Activated naive CD4-positive, alpha-beta T cell treated with Interleukin-2 at 50 U/mL for 16 hours (primary cell): ENCODE data around the gene HOXB3.
"Not testable (repeated sequence)": the region's sequence is repeated elsewhere in the genome, so short reads cannot be mapped to it uniquely, and the experiment has no call there.

Source experiments
- DNase-seq: peaks from one replicate; pipeline ENCODE4 v3.0.0-alpha.2; 2020

HOXB3 gene

DNA sequence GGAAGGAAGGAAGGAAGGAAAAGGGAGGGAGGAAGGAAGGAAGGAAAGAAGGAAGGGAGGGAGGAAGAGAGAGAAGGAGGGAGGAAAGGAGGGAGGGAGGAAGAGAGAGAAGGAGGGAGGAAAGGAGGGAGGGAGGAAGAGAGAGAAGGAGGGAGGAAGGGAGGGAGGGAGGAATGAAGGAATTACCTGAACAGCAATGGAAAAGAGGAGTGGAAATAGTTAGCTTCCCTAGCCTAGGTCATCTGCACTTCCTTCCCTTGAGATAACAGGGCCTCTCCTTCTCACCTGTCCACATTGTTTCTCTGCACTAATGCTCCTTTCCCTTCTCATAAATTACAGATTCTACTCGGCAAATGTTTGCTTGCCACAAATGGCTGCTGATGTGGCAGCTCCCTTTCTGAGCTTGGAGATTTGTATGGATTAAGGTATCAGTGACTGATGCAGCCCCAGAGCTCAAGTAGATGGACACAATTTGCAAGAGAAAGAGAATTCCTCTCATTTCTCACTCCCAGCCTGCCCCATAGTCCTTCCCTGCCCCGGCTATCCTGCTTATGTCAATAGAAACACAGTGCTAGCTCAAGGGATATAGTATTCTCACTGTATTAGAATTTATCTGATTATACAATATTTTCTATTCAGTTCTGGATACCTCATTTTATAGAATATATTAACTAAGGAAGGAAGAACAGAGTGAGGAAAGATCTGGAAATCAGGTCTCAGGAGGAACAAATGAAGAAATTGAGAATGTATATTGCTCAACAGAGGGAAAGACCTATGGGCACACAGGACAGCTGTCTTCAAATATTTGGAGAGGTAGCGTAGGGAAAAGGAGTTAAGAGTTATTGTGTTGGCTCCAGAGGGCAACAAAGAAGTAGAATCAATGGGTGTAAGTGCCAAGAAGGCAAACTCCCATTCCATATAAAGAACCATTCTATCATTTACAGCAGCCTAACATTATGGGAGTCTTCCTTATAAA is 73.8 kb downstream of the HOXB3 start:
- no peak for DNase-seq

DNA sequence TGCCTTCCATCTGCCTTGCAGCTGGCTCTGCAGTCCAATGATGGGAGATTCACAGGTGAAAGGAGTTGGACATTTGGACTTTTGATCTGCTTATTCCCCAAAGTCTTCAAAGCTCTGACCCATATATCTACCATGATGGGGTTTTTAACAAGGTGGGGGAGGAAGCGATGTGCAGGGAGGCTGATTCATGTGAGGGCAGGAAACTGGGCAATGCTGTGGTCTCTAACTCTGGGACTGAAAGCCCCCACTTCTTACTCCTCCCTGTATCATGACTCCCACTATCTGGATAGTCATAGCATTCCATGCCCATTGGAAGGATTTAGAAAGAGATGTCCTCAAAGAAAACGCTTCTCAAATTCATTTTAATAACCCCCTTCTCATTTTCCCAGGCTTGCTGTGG is 75.6 kb downstream of the HOXB3 start:
- DNase-seq = no peak

DNA sequence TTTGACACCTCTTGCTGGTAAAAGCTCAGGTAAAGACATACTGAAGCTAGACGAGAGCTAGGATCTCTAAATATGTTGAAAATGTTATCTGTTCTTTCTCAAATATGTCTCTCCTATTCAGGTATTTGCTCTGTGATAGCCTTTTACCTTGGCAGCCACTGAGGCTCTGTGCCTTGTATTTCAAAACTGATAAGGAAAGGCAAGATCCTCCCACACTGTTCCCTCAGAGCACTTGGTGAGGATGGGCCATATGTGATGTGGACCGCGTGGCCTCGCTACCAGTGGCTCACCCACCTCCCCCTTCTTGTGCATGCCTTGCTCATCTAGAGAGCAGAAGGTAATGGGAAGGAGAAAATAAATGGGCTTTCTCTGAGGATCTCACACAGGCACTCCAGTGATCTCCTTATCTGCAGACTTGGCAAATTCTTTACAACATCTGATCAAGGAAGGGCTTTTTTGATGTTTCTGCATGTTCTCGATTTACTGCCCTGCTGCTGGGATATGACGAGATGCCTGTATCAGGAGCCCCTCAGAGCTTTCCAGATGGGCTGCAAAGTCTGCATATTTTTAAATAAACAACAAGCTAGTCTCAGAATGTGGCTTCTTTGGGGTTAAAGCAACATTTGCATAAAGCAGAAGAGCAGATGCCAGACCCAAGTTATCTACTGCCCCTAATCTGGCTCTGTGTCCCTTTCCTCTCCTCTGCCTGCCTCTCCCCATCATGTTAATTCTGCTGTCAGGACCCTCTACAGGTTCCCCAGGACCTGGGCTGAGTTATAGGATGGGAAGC is 76.2 kb downstream of the HOXB3 start:
- DNase-seq = no peak

DNA sequence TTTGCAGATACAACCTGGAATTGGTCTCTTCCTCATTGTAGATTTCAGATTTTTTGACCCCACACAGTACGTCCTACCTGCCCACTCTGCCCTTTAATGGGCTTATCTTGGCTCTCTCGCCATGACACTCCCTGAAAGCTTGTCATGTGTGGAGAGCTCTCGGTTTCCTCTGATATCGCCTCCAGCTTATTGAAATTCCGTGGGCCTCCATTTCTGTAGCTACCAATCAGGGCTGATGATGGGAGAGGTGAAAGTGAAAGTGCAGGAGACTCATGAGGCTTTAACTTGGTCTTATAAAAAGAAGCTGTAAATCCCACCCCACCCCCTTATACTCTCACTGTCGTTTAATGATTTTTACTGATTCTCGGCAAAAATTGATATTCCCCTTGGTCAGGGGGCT is 76.9 kb downstream of the HOXB3 start:
- DNase-seq = peak; percentile 16

DNA sequence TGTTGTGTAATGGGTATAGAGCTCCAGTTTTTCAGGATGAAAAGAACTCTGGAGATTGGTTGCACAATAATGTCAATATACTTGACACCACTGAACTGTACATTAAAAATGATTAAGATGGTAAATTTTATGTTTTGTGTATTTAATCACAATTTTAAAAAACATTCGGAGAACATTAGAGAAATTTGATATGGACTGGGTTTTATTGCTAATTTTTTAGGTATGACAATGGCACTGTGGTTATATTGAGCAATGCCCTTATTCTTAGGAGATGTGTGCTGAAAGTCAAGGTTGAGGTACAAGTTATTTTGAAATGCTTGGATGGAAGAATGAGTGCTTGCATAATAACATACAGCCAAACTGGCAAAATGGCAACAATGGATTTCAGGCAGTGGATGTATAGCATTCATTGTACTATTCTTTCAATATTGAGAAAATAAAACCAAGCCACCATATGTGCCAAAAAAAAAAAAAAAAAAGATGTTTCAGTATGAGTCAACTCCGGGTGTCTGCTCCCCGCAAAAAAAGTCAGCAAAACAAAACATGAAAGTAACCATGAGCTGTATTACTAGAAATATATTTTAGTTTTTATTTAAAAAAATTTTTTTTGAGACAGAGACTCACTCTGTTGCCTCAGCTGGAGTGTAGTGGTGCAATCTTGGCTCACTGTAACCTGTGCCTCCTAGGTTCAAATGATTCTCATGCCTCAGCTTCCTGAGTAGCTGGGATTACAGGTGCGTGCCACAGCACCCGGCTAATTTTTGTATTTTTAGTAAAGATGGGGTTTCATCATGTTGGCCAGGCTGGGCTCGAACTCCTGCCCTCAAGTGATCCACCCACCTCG is 79.1 kb downstream of the HOXB3 start:
- peak; percentile 44 for DNase-seq

DNA sequence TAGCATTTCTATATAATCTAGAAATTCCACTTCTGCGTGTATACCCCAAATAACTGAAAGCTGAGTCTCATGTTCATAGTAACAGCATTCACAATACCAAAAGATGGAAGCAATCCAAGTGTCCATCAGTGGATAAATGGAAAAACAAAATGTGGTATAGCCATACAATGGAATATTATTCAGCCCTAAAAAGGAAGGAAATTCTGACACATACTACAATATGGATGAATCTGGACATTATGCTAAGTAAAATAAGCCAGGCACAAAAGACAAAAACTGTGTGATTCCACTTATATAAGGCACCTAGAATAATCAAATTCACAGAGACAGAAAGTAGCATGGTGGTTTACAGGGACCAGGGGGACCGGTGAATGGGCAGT is 79.7 kb downstream of the HOXB3 start:
- DNase-seq = no peak

DNA sequence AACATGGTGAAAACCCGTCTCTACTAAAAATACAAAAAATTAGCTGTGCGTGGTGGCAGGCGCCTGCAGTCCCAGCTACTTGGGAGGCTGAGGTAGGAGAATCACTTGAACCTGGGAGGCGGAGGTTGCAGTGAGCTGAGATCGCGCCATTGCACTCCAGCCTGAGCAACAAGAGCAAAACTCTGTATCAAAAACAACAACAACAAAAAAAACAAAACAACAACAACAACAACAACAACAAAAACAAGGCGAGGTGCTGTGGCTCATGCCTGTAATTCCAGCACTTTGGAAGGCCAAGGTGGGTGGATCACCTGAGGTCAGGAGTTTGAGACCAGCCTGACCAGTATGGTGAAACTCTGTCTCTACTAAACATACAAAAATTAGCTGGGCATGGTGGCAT is 80.3 kb downstream of the HOXB3 start:
- not testable (repeated sequence) for DNase-seq

DNA sequence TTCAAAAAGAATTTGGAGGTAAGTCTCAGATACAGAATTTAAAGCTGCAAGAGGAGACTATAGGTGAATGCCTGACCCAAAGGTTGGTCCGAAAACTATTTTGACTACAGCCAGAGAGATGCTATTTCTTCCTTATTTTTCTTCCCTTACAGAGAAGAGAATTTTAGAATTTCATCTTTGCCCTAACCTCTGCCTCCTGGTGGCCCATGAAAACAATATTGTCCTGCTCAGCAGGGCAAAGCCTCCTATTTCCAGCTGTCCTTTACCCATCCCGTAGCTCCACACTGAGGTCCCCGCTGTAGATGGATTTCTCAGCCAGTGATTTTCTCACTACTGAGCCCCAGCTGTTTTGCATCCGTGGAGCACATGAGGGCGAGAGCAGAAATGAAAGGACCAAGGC is 83.8 kb downstream of the HOXB3 start:
- DNase-seq = no peak

DNA sequence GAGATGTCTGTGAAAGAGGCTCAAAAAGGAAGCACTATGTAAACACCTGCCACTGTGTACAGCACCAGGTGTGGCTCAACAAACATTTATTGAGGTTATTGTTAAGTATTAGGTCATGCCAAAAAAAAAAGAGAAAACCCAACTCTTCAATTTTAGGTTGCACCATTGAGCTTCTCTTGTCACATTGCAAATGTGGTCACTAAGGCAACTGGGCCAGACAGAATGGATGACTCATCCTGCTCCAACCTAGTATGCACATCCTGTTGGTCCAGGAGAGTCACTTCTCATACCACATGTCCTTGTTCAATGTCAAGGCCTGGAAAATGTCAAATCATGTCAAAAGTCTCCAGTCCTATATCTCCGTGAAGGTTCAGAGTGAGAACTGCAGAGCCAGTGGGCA is 84.3 kb downstream of the HOXB3 start:
- peak; percentile 41 for DNase-seq

DNA sequence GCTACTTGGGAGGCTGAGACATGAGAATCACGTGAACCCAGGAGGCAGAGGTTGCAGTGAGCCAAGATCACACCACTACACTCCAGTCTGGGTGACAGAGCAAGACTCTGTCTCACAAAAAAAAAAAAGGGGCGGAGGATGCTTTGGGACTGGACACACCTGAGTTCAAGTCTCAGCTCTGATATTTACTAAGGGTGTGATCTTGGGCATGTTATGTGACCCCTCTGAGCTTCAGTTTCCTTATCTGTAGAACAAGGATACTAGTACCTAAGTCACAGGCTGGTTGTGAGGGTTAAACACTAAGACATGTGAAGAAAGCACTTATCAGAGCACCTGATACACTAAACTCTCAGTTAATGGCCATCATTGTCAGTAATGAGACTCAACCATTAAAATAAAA is 85.1 kb downstream of the HOXB3 start:
- no peak for DNase-seq

DNA sequence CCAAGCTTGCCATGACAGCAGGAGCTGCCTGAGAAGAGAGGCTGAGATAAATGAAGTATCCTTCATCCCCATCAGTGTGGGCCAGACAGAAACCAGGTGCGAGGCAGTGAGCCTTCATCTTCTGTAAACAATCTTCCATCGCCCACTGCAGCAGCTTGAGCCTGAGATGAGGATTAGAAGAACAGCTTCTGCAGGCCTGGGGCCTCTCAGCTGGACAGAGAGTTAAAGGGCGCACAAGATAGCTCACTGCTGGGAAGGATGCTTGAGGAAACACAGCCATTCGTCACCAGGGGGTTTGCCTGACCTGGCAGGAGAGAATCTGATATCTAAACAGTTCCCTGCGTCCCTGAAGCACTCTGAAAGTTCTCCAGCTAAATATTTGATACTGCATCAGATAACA is 86.3 kb downstream of the HOXB3 start:
- no peak for DNase-seq

DNA sequence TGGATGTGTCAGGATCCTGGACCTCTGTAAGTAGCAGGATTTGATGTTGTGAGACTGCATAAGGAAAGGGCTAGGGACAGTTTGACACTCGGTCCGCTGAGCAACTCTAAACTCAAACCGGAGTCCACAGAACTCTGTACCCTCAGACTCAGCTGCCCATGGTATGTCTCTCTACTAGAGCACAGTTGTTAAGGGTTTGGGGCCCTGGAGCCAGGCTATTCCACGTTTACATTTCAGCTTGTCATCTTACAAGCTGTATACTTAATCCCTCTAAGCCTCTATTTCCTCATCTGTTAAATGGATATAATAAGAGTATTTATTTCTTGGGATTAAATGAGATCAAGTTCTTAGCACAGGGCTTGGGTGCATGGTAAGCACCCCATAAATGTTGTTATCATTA is 87.1 kb downstream of the HOXB3 start:
- DNase-seq = no peak

DNA sequence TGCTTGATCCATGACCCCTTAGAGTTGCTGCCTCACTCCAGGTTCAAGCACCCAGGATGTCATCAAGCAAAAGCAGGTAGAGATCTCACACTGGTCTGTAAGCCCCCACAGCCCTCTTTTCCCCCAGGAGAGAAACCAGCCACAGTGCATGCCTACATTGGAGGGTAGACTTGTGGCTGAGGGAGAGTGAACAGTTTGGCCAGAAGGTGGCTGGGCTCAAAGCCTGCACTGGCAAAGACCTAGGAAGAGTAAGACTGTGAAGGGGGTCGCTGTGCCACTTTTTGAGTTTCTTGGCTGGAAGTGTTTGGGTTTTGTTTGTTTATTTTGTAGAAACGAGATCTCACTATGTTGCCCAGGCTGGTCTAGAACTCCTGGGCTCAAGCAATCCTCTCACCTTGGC is 87.7 kb downstream of the HOXB3 start:
- no peak for DNase-seq

DNA sequence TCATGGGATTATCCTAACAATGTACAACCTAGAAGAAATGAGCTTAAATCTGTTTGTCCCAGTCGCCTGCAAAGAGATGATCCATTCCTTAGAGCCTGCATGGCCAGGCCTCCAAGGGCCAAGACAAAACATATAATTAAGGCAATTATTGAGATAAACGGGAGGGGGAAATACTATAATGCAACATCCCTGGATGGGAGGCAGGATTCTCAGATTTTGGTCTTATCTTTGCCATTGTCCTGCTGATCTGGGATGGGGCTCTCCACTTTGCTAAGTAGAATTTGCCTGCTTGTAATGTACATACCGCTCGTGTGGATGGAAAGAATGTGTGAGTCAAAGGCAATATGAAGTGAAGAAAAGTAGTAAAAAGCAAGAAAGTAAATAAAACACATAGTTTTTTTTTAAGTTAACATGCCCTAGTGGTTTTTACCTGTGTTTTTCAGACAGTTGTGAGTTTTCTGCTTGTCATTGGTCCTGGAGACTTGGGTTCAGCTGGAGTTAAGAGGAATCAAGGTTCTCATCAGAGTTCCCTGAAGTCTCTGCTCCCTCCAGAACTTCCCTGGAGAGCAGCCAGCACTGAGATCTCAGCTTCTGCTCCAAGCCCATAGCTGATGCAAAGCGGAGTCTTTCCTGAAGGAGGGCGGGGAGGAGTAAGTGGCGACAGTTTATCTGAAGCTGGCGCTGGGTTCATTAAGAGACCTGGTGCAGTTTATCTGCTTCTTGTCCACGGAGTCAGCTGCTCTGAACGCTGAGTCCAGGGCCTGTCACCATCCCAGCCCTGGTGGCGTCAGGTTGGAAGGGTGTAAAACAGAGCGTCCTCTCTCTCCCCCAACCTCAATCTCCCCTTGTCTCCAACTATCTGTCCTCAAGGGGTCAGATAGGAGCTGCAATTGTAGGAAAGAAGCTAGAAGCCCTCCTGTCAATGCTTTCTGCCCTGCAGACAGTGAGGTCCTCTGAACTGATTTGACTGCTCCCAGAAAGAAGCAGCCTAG is 89.3 kb downstream of the HOXB3 start:
- DNase-seq = no peak

DNA sequence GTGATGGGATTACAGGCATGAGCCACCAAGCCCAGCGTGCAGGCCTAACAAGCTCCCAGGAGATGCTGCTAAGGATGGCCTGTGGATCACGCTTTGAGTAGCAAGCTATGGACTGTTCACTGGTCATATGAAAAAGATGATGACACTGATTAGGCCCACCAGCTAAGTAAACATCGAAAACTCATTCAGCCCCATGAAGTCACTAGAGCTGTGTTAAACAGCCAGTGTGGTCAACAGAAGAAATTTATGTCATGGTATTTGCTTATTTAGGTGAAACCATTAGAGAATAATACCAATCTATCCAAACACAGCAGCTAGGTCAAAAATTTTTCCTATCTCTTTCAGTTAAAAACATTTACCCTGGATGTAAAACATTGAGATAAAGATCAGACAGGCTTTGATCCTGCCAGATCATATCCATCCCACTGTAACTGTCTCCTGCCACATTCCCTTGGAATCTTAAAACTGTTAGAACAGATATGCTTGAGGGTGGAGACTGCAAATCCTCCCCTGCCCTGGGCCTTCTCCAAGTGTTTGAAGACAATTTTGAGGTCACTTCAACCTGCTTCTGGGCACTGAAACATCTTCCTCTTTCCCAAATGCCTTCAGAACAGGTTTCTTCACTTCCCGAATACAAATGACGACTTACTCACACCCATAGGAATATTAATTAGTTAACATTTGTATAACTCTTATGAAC is 90.2 kb downstream of the HOXB3 start:
- DNase-seq = no peak

DNA sequence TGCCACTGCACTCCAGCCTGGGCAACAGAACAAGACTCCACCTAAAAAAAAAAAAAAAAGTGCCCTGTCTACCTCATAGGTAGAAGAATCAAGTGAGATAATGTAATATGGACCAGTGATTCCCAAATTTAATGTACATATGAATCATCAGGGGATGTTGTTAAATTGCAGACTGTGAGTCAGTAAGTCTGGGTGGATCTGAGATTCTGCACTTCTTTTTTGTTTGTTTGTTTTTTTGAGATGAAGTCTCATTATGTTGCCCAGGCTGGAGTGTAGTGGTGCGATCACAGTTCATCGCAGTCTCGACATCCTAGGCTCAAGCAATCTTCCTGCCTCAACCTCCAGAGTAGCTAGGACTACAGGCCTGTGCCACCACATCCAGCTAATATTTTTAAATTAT is 90.8 kb downstream of the HOXB3 start:
- no peak for DNase-seq
